GM21576 (cell line): ENCODE data around the gene POLR1G.
A peak's percentile ranks its signal among the peaks of the same experiment; 100 is the strongest.

ENCODE experiments used
- ATAC-seq: cut with Tn5 transposase; IDR thresholded peaks from one replicate; pipeline ENCODE4 v1.9.1; 2021; ENCODE audit warnings: mild to moderate bottlenecking, moderate library complexity; ENCODE audit not compliant: unreplicated experiment

Gene POLR1G

GRCh38 chr19:45443462-45444317, 37.2 kb downstream of the POLR1G start:
- no peak for ATAC-seq

- no peak for ATAC-seq
These were observed 38.0 kb downstream of the POLR1G start for GRCh38 chr19:45444318-45445041.

- ATAC-seq: no peak
These were observed 38.7 kb downstream of the POLR1G start for GRCh38 chr19:45445139-45445538.

- ATAC-seq: no peak
These were observed 39.9 kb downstream of the POLR1G start for GRCh38 chr19:45446295-45446694.

- no peak for ATAC-seq
These were observed 40.5 kb downstream of the POLR1G start for GRCh38 chr19:45446944-45447343.

- ATAC-seq: no peak
These were observed 41.9 kb downstream of the POLR1G start for GRCh38 chr19:45448425-45448756.

- no peak for ATAC-seq
These were observed 42.4 kb downstream of the POLR1G start for GRCh38 chr19:45448887-45449299.

- ATAC-seq: no peak
These were observed 43.5 kb downstream of the POLR1G start for GRCh38 chr19:45450012-45450333.

GRCh38 chr19:45451131-45451849, 44.8 kb downstream of the POLR1G start:
- peak; percentile 13 for ATAC-seq

GRCh38 chr19:45451850-45452387, 45.5 kb downstream of the POLR1G start:
- no peak for ATAC-seq

GRCh38 chr19:45455707-45456499, 49.5 kb downstream of the POLR1G start:
- ATAC-seq: no peak

- ATAC-seq: no peak
These were observed 50.0 kb downstream of the POLR1G start for GRCh38 chr19:45456500-45456815.

GRCh38 chr19:45457776-45458175, 51.3 kb downstream of the POLR1G start:
- ATAC-seq: no peak
